Central memory CD4-positive, alpha-beta T cell (primary cell): ENCODE data around the gene ZSCAN4.

Experiments
- DNase-seq: peaks from one replicate; pipeline ENCODE4 v3.0.0; 2022
- total RNA-seq, 3 experiments: gene quantifications; one replicate each; lab custom pipeline; 2026; lab: John Stamatoyannopoulos, UW

Gene ZSCAN4
- total RNA-seq = 0 reads per million in 3 experiments

GRCh38 chr19:57668635-57669034 lies at the start of gene ZSCAN4:
Gene ZSCAN4, plus strand, starts transcription at chr19:57668935. Its CDS starts 7,211 bp downstream, at chr19:57676146.
- DNase-seq = no peak

GRCh38 chr19:57620673-57621348 lies 47.9 kb upstream of the ZSCAN4 start:
- DNase-seq = no peak

- DNase-seq = no peak
Measured at GRCh38 chr19:57623091-57623490, 45.6 kb upstream of the ZSCAN4 start.

GRCh38 chr19:57632987-57633831 lies 35.5 kb upstream of the ZSCAN4 start, which contains the start of gene ZNF211:
Gene ZNF211, plus strand, starts transcription at chr19:57633168. Its CDS starts 179 bp downstream, at chr19:57633347.
- peak; percentile 82 for DNase-seq

- DNase-seq = no peak
Measured at GRCh38 chr19:57633832-57634131, 35.0 kb upstream of the ZSCAN4 start.

GRCh38 chr19:57637379-57637778 lies 31.4 kb upstream of the ZSCAN4 start:
- DNase-seq = no peak

- no peak for DNase-seq
Measured at GRCh38 chr19:57641715-57642234, 27.0 kb upstream of the ZSCAN4 start.

- no peak for DNase-seq
Measured at GRCh38 chr19:57642396-57643046, 26.2 kb upstream of the ZSCAN4 start.

- DNase-seq = no peak
Measured at GRCh38 chr19:57643734-57644133, 25.0 kb upstream of the ZSCAN4 start.

- DNase-seq = no peak
Measured at GRCh38 chr19:57648331-57649003, 20.3 kb upstream of the ZSCAN4 start.

GRCh38 chr19:57651654-57651996 lies 17.1 kb upstream of the ZSCAN4 start:
- no peak for DNase-seq

- no peak for DNase-seq
Measured at GRCh38 chr19:57653689-57654088, 15.0 kb upstream of the ZSCAN4 start.

- DNase-seq = no peak
Measured at GRCh38 chr19:57655443-57655842, 13.3 kb upstream of the ZSCAN4 start.

GRCh38 chr19:57656346-57656745 lies 12.4 kb upstream of the ZSCAN4 start:
- no peak for DNase-seq

- no peak for DNase-seq
Measured at GRCh38 chr19:57664269-57665127, 4.2 kb upstream of the ZSCAN4 start.

- no peak for DNase-seq
Measured at GRCh38 chr19:57665261-57665806, 3.4 kb upstream of the ZSCAN4 start.

- no peak for DNase-seq
Measured at GRCh38 chr19:57667228-57667627, 1.5 kb upstream of the ZSCAN4 start.

- DNase-seq = no peak
Measured at GRCh38 chr19:57671124-57671895, 2.6 kb downstream of the ZSCAN4 start.

GRCh38 chr19:57672466-57672865 lies 3.7 kb downstream of the ZSCAN4 start:
- DNase-seq = no peak

- DNase-seq = no peak
Measured at GRCh38 chr19:57675881-57676280, 7.1 kb downstream of the ZSCAN4 start.
